Measurements from ENCODE around the gene PCDHB11.
"Not testable (repeated sequence)": the region's sequence is repeated elsewhere in the genome, so short reads cannot be mapped to it uniquely, and the experiment has no call there.

- TF ChIP-seq EZH2 (IDR thresholded peaks at IDR 0.05; ENCODE audit: borderline replicate concordance, low read depth, low read length, poor library complexity, severe bottlenecking); CTCF (conservative IDR thresholded peaks at IDR 0.05; ENCODE audit: low read depth, low read length): not testable (repeated sequence)
These were observed 1.7 kb downstream of the PCDHB11 start for GRCh38 chr5:141201126-141201525.
